ENCODE measurements around the gene WDR31.
"Not testable (repeated sequence)": the region's sequence is repeated elsewhere in the genome, so short reads cannot be mapped to it uniquely, and the experiment has no call there.

WDR31 gene

GRCh38 chr9:113340011-113340699, at the start of gene WDR31:
Gene WDR31 (minus strand): TSS chr9:113340275. CDS start chr9:113332022, 8,253 bp downstream.
- DNase-seq, result peak; percentile 79

- DNase-seq, result no peak
Observed at GRCh38 chr9:113389451-113389850, 49.4 kb upstream of the WDR31 start.

GRCh38 chr9:113388833-113389232, 48.8 kb upstream of the WDR31 start:
- no peak for DNase-seq

- DNase-seq, result no peak
Observed at GRCh38 chr9:113387560-113388230, 47.6 kb upstream of the WDR31 start.

GRCh38 chr9:113386571-113387393, 46.7 kb upstream of the WDR31 start:
- no peak for DNase-seq

- no peak for DNase-seq
Observed at GRCh38 chr9:113381909-113382411, 41.9 kb upstream of the WDR31 start.

- DNase-seq, result not testable (repeated sequence)
Observed at GRCh38 chr9:113381441-113381840, 41.4 kb upstream of the WDR31 start.

- no peak for DNase-seq
Observed at GRCh38 chr9:113380869-113381378, 40.8 kb upstream of the WDR31 start.

- not testable (repeated sequence) for DNase-seq
Observed at GRCh38 chr9:113379829-113380210, 39.7 kb upstream of the WDR31 start.

- DNase-seq, result not testable (repeated sequence)
Observed at GRCh38 chr9:113379094-113379828, 39.2 kb upstream of the WDR31 start.

GRCh38 chr9:113376634-113377567, 36.8 kb upstream of the WDR31 start, which contains the start of gene HDHD3:
Gene HDHD3 (minus strand): TSS chr9:113376986. CDS start chr9:113374354, 2,632 bp downstream.
- peak; percentile 81 for DNase-seq

- DNase-seq, result no peak
Observed at GRCh38 chr9:113375057-113376023, 35.3 kb upstream of the WDR31 start.

- no peak for DNase-seq
Observed at GRCh38 chr9:113373676-113374392, 33.8 kb upstream of the WDR31 start.

- DNase-seq, result no peak
Observed at GRCh38 chr9:113373256-113373655, 33.2 kb upstream of the WDR31 start.

GRCh38 chr9:113372059-113372458, 32.0 kb upstream of the WDR31 start:
- no peak for DNase-seq

- DNase-seq, result no peak
Observed at GRCh38 chr9:113370806-113371325, 30.8 kb upstream of the WDR31 start.

- DNase-seq, result no peak
Observed at GRCh38 chr9:113369855-113370140, 29.7 kb upstream of the WDR31 start.

- no peak for DNase-seq
Observed at GRCh38 chr9:113368982-113369854, 29.1 kb upstream of the WDR31 start.

Measured in activated CD8-positive, alpha-beta memory T cell treated with anti-CD3 and anti-CD28 coated beads, Interleukin-2, amount 50 U/mL, for 4 hours (primary cell).